Effector CD4-positive, alpha-beta T cell (primary cell): ENCODE results near the gene BDKRB2.
"Not testable (repeated sequence)": the region's sequence is repeated elsewhere in the genome, so short reads cannot be mapped to it uniquely, and the experiment has no call there.

Source experiments
- DNase-seq: peaks from one replicate; pipeline ENCODE4 v3.0.0-alpha.2; 2020

The BDKRB2 gene

GRCh38 chr14:96227428-96227827 is 22.8 kb downstream of the BDKRB2 start:
- DNase-seq, result no peak

DNA sequence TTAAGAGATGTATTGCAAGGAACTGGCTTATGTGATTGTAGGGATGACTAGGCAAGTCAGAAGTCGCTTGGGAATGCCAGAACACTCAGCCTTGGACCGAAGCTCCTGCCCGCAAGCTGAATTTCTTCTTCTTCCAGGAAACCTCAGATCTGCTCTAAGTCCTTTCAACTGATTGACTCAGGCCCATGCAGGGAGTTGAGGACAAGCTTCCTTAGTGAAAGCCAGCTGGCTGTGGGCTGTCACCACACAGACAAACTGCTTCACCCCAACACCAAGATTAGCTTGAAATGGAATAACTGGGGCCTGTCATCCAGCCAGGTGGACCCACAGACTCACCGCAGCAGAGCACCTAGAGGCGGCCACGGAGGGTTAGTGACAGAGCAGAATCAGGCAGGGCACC is 24.7 kb downstream of the BDKRB2 start:
- DNase-seq, result no peak

GRCh38 chr14:96231056-96231455 is 26.4 kb downstream of the BDKRB2 start:
- DNase-seq, result no peak

GRCh38 chr14:96231526-96232130 is 27.0 kb downstream of the BDKRB2 start:
- DNase-seq, result no peak

DNA sequence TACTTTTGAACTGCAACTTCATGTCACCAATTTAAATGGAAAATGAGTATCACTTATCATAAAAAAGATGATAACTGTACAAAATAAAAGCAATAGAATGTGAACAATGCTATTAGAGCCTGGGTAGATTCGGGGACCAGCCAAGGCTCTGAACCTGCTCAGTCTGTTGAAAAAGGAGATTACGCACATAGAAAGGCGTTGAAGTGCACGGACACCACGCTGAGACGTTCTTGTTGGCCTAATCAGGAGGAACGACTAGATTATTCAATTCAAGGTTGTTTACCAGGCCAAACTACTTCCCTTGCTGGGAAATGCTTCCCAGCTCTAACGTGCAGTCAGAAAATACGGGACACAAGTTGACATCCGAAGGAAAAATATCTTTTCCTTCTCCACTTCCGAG is 27.9 kb downstream of the BDKRB2 start:
- DNase-seq, result no peak

DNA sequence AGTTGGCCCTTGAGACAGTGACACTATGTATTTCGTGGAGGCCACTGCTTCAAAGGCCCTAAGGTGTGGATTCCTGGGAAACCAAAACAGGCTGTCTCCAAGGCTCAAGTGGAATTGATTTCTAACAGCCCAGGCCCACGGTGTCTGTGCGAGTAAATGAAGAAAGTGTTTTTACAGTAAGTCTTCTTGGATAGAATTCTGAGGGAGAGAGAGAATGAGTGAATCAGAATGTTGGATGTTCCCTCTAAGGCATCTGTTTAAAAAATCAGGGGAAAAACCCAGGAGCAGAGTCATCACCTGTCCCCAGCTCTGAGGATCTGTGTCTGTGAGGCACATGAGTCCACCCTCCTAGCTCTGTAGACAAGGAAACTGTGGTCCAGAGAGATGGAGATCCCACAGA is 29.0 kb downstream of the BDKRB2 start:
- no peak for DNase-seq

- no peak for DNase-seq
Observed at GRCh38 chr14:96235426-96235825, 30.8 kb downstream of the BDKRB2 start.

DNA sequence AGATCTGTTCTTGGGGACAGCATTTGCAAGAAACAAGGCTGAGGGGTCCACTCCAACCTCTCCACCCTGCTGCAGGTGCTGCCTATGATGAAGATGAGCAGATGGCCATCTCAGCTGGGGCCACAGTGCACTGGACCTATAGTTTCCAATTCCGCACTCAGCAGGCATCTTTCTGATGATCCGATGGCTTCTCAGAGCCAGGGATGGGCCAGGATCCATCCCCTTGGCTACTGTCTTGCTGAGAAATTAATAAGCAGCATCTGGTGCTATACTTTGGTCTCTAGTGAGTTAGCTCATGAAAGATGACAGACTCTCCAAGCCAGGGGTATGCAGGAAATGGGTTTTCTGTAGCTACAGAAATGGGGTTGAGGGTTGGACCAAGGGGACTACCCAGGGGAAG is 33.0 kb downstream of the BDKRB2 start:
- no peak for DNase-seq

GRCh38 chr14:96238676-96239265 is 34.1 kb downstream of the BDKRB2 start:
- no peak for DNase-seq

GRCh38 chr14:96239711-96240141 is 35.1 kb downstream of the BDKRB2 start:
- no peak for DNase-seq

DNA sequence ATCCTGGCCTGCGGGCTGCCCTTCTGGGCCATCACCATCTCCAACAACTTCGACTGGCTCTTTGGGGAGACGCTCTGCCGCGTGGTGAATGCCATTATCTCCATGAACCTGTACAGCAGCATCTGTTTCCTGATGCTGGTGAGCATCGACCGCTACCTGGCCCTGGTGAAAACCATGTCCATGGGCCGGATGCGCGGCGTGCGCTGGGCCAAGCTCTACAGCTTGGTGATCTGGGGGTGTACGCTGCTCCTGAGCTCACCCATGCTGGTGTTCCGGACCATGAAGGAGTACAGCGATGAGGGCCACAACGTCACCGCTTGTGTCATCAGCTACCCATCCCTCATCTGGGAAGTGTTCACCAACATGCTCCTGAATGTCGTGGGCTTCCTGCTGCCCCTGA is 36.0 kb downstream of the BDKRB2 start:
- DNase-seq, result no peak

DNA sequence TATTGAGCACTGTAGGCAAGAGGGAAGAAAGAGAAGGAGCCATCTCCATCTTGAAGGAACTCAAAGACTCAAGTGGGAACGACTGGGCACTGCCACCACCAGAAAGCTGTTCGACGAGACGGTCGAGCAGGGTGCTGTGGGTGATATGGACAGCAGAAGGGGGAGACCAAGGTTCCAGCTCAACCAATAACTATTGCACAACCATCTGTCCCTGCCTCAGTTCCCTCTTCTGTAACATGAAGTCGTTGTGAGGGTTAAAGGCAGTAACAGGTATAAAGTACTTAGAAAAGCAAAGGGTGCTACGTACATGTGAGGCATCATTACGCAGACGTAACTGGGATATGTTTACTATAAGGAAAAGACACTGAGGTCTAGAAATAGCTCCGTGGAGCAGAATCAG is 37.5 kb downstream of the BDKRB2 start:
- DNase-seq, result no peak

DNA sequence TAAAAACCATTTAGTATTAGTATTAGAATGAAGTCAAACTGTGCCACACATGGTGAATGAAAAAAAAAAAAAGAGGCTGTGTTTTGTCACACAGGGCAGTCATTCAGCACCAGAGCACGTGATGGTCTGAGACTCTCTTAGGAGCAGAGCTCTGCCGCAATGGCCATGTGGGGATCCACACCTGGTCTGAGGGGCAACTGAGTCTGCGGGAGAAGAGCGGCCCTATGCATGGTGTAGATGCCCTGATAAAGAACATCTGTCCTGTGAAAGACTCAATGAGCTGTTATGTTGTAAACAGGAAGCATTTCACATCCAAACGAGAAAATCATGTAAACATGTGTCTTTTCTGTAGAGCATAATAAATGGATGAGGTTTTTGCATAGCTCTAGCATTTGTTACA is 39.1 kb downstream of the BDKRB2 start:
- no peak for DNase-seq

DNA sequence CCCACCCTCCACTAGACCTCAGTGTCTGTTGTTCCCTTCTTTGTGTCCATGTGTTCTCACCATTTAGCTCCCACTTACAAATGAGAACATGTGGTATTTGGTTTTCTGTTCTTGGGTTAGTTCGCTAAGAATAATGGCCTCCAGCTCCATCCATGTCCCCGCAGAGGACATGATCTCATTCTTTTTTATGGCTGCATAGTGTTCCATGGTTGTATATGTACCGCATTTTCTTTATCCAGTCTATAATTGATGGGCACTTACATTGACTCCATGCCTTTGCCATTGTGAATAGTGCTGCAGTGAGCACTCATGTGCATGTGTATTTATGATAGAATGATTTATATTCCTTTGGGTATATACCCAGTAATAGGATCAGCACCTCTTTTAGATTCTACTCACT is 40.4 kb downstream of the BDKRB2 start:
- DNase-seq, result not testable (repeated sequence)

GRCh38 chr14:96245710-96246538 is 41.3 kb downstream of the BDKRB2 start:
- DNase-seq, result no peak

DNA sequence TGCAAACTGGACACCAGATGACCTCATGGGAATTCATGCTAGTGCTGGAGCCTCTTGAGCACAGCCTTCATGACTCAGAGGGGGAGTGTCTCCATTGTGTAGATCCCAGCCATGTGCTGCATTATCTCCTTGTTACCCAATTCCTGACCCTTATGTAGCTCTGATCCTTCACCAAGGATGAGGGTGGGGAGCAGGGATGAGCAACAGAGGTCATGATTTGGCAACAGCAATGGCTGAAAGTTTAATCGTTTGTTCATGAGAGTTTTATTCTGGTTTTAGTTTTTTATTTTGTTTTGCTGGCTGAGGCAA is 41.9 kb downstream of the BDKRB2 start:
- DNase-seq, result no peak

DNA sequence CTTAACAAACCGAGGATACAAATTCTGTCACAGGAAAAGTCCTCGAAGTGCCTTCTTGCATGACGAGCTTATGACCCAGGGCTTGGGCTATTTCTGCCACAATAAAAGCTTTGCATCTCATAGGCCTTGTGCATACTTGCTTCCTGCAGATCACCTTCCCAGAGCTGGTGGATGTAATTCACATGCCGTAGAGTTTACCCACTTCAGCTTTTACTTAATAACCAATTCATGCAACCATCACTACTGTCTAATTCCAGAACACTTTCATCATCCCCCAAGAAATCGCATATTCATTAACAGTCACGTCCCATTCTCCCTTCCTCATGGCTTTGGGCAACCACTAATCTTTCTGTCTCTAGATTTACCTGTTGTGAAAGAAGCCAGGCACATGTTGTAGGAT is 42.4 kb downstream of the BDKRB2 start:
- no peak for DNase-seq

- no peak for DNase-seq
Observed at GRCh38 chr14:96249029-96249428, 44.4 kb downstream of the BDKRB2 start.

GRCh38 chr14:96250485-96250884 is 45.8 kb downstream of the BDKRB2 start:
- no peak for DNase-seq

GRCh38 chr14:96251656-96252155 is 47.1 kb downstream of the BDKRB2 start:
- DNase-seq, result no peak

DNA sequence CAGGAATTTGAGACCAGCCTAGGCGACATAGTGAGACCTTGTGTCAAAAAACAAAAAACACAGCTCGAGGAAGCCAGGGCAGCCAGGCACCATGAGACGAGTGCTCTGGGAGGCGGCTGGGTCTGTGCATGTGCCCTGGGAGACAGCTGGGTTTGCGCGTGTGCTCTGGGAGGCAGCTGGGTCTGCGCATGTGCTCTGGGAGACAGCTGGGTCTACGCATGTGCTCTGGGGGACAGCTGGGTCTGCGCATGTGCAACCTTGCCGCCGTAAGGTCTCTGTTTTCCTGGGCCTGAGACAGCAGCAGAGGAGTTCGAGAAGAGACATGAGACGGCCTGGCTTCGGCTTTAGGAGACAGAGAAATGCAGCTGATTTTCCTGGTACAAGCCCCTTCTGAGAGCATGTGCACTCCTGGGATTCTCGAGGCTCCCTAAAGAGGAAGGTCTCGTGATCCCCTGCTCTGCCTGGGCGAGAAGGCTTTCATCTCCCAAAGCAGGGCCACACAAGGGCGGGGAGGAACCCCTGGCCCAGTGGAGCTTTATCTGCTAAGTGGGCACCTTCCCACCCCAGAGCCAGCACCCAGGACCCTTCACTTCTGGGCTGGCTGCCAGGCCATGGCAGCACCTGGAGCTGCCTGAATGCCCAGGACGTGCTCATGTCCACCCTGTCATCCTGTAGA is 47.8 kb downstream of the BDKRB2 start:
- no peak for DNase-seq

DNA sequence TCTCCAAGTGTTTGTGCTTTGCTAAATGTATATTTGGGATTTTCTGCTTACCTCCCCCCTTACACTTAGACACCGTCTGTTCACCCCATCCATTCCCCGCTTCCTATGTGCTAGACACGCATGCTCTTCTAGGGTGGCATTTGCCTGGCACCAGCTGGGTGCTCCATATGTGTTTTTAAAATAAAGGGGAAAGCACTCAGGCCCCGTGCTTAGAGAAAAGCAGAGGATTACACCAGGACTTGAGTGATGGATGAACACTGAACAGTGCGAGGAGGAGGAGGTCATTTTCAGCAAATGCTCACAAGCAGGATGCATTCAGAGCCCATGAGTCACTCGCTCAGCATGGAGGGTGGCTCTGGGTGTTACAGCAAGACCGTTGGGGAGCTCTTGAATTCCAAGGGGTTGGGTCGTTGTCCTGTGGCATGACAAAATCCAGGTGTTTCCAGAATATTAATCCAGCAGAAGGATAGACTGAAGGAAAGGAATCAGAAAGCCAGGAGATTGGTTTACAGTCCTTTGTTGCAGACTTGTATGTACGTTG is 48.4 kb downstream of the BDKRB2 start:
- no peak for DNase-seq

DNA sequence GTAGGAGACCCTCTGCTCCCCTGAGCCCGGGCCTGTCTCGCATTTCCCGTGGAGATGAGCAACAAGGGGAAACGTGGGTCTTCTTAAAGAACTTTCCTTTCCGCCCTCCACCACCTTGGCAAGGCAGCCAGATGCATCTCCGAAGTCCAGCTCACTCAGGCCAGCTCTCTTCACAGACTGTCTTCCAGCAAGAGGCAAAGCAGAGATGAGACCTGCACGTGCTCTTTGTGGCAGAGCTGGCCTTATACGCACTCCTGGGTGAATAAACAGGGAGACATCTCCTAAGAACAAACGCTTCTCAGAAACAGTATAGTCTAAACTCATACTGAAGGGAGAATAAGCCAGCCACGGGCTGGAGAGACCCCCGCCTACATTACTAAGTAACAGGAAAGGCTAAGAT is 50.0 kb downstream of the BDKRB2 start:
- no peak for DNase-seq
